HEK293 (cell line): ENCODE data around the gene DCTN1.

Source experiments
- CTCF ChIA-PET: fragments of 350-600 bp; formaldehyde crosslinking; extraction: SDS; loops from one replicate; lab custom pipeline; 2021; ENCODE audit warnings: antibody characterized with exemption; lab: Yijun Ruan, JAX
- POLR2A ChIA-PET: fragments of 300-600 bp; formaldehyde crosslinking; extraction: SDS; loops from one replicate; lab custom pipeline; 2020; ENCODE audit warnings: antibody characterized with exemption, inconsistent platforms; lab: Yijun Ruan, JAX
- H3K27ac ChIP-seq: fragments of 200-500 bp; sonication (Bioruptor generic); 2 replicates; pipeline ENCODE4 v1.5.1; 2014; ENCODE audit warnings: low read depth, low read length, control low read depth, inconsistent platforms; ENCODE audit errors: extremely low read depth
- H3K36me3 ChIP-seq, 2 experiments: fragments of 200-500 bp in 1 of 2; sonication (Bioruptor generic) in 1 of 2; 1 replicate in 1 of 2; 2 replicates in 1 of 2; pipeline ENCODE4 v1.5.1; 2014 to 2017; ENCODE audit warnings: inconsistent platforms in 2 of 2, low read length in 2 of 2; ENCODE audit not compliant: control insufficient read depth in 2 of 2, insufficient read depth in 1 of 2
- H3K4me1 ChIP-seq: fragments of 200-500 bp; sonication (Bioruptor generic); 2 replicates; pipeline ENCODE4 v1.5.1; 2014; ENCODE audit warnings: mild to moderate bottlenecking, low read length, inconsistent platforms; ENCODE audit not compliant: control insufficient read depth, insufficient read depth
- H3K4me3 ChIP-seq: 2 replicates; pipeline ENCODE4 v1.5.1; 2011; ENCODE audit warnings: low read depth, mild to moderate bottlenecking, control low read depth, low read length, moderate library complexity
- H3K9me3 ChIP-seq: fragments of 200-500 bp; sonication (Bioruptor generic); 2 replicates; pipeline ENCODE4 v1.5.1; 2014; ENCODE audit warnings: low read depth, low read length, inconsistent platforms; ENCODE audit not compliant: control insufficient read depth, insufficient read depth
- BCL11B ChIP-seq: fragments of 450-650 bp; formaldehyde crosslinking; IDR thresholded peaks from 2 replicates; pipeline ENCODE4 v1.5.1; 2016; ENCODE audit warnings: low read depth, missing biosample characterization, missing genetic modification characterization
- HOXD13 ChIP-seq: sonication (generic); formaldehyde crosslinking; IDR thresholded peaks from 2 replicates; pipeline ENCODE4 v1.8.0; 2022; ENCODE audit warnings: missing genetic modification reagents, borderline replicate concordance
- KLF9 ChIP-seq: fragments of 450-650 bp; formaldehyde crosslinking; IDR thresholded peaks from 2 replicates; pipeline ENCODE4 v1.5.1; 2016; ENCODE audit warnings: missing biosample characterization, missing genetic modification characterization, low read depth
- PRDM1 ChIP-seq: fragments of 450-650 bp; formaldehyde crosslinking; IDR thresholded peaks from 2 replicates; pipeline ENCODE4; 2016; ENCODE audit warnings: missing biosample characterization, missing genetic modification characterization
- ZBTB21 ChIP-seq: fragments of 450-650 bp; formaldehyde crosslinking; IDR thresholded peaks from 2 replicates; pipeline ENCODE4 v1.5.1; 2017; ENCODE audit warnings: missing biosample characterization, missing genetic modification characterization
- ZNF10 ChIP-seq: fragments of 450-650 bp; formaldehyde crosslinking; IDR thresholded peaks from 2 replicates; pipeline ENCODE4 v1.5.1; 2017; ENCODE audit warnings: missing biosample characterization, missing genetic modification characterization
- ZNF132 ChIP-seq: fragments of 450-650 bp; formaldehyde crosslinking; IDR thresholded peaks from 2 replicates; pipeline ENCODE4 v1.5.1; 2017; ENCODE audit warnings: missing biosample characterization, missing genetic modification characterization, borderline replicate concordance
- ZNF133 ChIP-seq: fragments of 450-650 bp; formaldehyde crosslinking; IDR thresholded peaks from 2 replicates; pipeline ENCODE4 v1.5.1; 2016; ENCODE audit warnings: missing biosample characterization, missing genetic modification characterization
- ZNF169 ChIP-seq: fragments of 450-650 bp; formaldehyde crosslinking; IDR thresholded peaks from 2 replicates; pipeline ENCODE4 v1.5.1; 2016; ENCODE audit warnings: missing biosample characterization, missing genetic modification characterization
- ZNF2 ChIP-seq: fragments of 450-650 bp; formaldehyde crosslinking; IDR thresholded peaks from 2 replicates; pipeline ENCODE4 v1.5.1; 2016; ENCODE audit warnings: missing biosample characterization, missing genetic modification characterization
- ZNF214 ChIP-seq: fragments of 450-650 bp; formaldehyde crosslinking; IDR thresholded peaks from 2 replicates; pipeline ENCODE4 v1.5.1; 2017; ENCODE audit warnings: missing biosample characterization, mild to moderate bottlenecking, missing genetic modification characterization, borderline replicate concordance
- ZNF366 ChIP-seq: fragments of 450-650 bp; formaldehyde crosslinking; conservative IDR thresholded peaks from 2 replicates; pipeline ENCODE4 v1.5.1; 2016; ENCODE audit warnings: missing biosample characterization, missing genetic modification characterization
- ZNF473 ChIP-seq: fragments of 450-650 bp; formaldehyde crosslinking; IDR thresholded peaks from 2 replicates; pipeline ENCODE4 v1.5.1; 2017; ENCODE audit warnings: missing biosample characterization, missing genetic modification characterization
- ZNF544 ChIP-seq: fragments of 450-650 bp; formaldehyde crosslinking; IDR thresholded peaks from 2 replicates; pipeline ENCODE4 v1.5.0; 2017; ENCODE audit warnings: missing biosample characterization, missing genetic modification characterization
- ZNF621 ChIP-seq: fragments of 450-650 bp; formaldehyde crosslinking; IDR thresholded peaks from 2 replicates; pipeline ENCODE4 v1.5.1; 2017; ENCODE audit warnings: missing biosample characterization, missing genetic modification characterization
- ZNF707 ChIP-seq: fragments of 450-650 bp; formaldehyde crosslinking; IDR thresholded peaks from 2 replicates; pipeline ENCODE4 v1.5.1; 2016; ENCODE audit warnings: missing biosample characterization, missing genetic modification characterization
- ZNF776 ChIP-seq: fragments of 450-650 bp; formaldehyde crosslinking; IDR thresholded peaks from 2 replicates; pipeline ENCODE4 v1.5.0; 2017; ENCODE audit warnings: missing biosample characterization, missing genetic modification characterization, borderline replicate concordance
- ZSCAN30 ChIP-seq: fragments of 450-650 bp; IDR thresholded peaks from 2 replicates; pipeline ENCODE4 v1.5.1; 2018; ENCODE audit warnings: missing biosample characterization, mild to moderate bottlenecking, missing genetic modification characterization, moderate library complexity
- TF ChIP-seq, protein P1 (sequence below): fragments of 450-650 bp; formaldehyde crosslinking; IDR thresholded peaks from 2 replicates; pipeline ENCODE4 v1.5.1; 2016; ENCODE audit warnings: missing biosample characterization, missing genetic modification characterization
- TF ChIP-seq, protein P2 (sequence below): fragments of 450-650 bp; formaldehyde crosslinking; IDR thresholded peaks from 2 replicates; pipeline ENCODE4 v1.5.1; 2016; ENCODE audit warnings: missing biosample characterization, missing genetic modification characterization, low read depth
- TF ChIP-seq, protein P3 (sequence below): fragments of 450-650 bp; formaldehyde crosslinking; IDR thresholded peaks from 2 replicates; pipeline ENCODE4 v1.5.1; 2016; ENCODE audit warnings: missing biosample characterization, missing genetic modification characterization
- TF ChIP-seq, protein P4 (sequence below): fragments of 450-650 bp; formaldehyde crosslinking; IDR thresholded peaks from 2 replicates; pipeline ENCODE4 v1.5.1; 2016; ENCODE audit warnings: missing biosample characterization, missing genetic modification characterization
- TF ChIP-seq, protein P5 (sequence below): fragments of 450-650 bp; formaldehyde crosslinking; IDR thresholded peaks from 2 replicates; pipeline ENCODE4 v1.5.1; 2016; ENCODE audit warnings: missing biosample characterization, missing genetic modification characterization

The DCTN1 gene

DNA sequence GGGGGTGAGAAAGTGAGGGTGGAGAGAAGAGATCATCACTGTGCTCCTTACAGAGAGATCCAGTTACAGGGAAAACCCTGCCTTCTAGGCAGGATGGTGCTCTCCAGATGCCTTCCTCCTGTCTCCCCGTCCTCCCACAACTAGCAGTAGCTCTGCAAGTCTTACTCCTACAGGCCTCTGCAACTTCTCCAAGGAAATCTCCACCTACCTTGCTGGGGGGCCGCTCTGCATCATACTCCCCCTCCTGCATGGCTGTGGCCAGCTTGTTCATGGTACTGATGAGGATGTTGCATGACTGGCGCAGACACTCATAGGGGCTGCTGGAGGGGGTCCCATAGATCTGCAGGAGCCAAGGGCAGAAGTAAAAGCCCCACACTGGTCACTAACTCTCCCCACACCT is 14.1 kb downstream of the DCTN1 start:
- Histone ChIP-seq H3K27ac (no peak overlapping the region), H3K36me3 (peaks cover 25 to 100% of the 10 kb centered on the region in 2 experiments), H3K4me1 (no peaks in the 10 kb centered on the region), H3K9me3 (no peaks in the 10 kb centered on the region), H3K4me3 (no peak overlapping the region)
- no peak for TF ChIP-seq ZNF132 (tag by site-specific recombination)
- TF ChIP-seq ZNF133 (tag by site-specific recombination): no peak
- no peak for TF ChIP-seq ZNF366 (tag by site-specific recombination)
- TF ChIP-seq, protein P1, sequence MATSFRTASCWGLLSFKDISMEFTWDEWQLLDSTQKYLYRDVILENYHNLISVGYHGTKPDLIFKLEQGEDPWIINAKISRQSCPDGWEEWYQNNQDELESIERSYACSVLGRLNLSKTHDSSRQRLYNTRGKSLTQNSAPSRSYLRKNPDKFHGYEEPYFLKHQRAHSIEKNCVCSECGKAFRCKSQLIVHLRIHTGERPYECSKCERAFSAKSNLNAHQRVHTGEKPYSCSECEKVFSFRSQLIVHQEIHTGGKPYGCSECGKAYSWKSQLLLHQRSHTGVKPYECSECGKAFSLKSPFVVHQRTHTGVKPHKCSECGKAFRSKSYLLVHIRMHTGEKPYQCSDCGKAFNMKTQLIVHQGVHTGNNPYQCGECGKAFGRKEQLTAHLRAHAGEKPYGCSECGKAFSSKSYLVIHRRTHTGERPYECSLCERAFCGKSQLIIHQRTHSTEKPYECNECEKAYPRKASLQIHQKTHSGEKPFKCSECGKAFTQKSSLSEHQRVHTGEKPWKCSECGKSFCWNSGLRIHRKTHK (tag by site-specific recombination): no peak
- TF ChIP-seq ZNF169 (tag by site-specific recombination): no peak
- no peak for TF ChIP-seq ZNF707
- no peak for TF ChIP-seq ZNF214 (tag by site-specific recombination)
- TF ChIP-seq, protein P2, sequence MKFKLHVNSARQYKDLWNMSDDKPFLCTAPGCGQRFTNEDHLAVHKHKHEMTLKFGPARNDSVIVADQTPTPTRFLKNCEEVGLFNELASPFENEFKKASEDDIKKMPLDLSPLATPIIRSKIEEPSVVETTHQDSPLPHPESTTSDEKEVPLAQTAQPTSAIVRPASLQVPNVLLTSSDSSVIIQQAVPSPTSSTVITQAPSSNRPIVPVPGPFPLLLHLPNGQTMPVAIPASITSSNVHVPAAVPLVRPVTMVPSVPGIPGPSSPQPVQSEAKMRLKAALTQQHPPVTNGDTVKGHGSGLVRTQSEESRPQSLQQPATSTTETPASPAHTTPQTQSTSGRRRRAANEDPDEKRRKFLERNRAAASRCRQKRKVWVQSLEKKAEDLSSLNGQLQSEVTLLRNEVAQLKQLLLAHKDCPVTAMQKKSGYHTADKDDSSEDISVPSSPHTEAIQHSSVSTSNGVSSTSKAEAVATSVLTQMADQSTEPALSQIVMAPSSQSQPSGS (tag by site-specific recombination): no peak
- no peak for TF ChIP-seq BCL11B (tag by site-specific recombination)
- no peak for TF ChIP-seq KLF9 (tag by site-specific recombination)
- TF ChIP-seq HOXD13: no peak
- TF ChIP-seq ZNF473 (tag by site-specific recombination): no peak
- ChIA-PET CTCF (no interaction called here), POLR2A (no interaction called here)

DNA sequence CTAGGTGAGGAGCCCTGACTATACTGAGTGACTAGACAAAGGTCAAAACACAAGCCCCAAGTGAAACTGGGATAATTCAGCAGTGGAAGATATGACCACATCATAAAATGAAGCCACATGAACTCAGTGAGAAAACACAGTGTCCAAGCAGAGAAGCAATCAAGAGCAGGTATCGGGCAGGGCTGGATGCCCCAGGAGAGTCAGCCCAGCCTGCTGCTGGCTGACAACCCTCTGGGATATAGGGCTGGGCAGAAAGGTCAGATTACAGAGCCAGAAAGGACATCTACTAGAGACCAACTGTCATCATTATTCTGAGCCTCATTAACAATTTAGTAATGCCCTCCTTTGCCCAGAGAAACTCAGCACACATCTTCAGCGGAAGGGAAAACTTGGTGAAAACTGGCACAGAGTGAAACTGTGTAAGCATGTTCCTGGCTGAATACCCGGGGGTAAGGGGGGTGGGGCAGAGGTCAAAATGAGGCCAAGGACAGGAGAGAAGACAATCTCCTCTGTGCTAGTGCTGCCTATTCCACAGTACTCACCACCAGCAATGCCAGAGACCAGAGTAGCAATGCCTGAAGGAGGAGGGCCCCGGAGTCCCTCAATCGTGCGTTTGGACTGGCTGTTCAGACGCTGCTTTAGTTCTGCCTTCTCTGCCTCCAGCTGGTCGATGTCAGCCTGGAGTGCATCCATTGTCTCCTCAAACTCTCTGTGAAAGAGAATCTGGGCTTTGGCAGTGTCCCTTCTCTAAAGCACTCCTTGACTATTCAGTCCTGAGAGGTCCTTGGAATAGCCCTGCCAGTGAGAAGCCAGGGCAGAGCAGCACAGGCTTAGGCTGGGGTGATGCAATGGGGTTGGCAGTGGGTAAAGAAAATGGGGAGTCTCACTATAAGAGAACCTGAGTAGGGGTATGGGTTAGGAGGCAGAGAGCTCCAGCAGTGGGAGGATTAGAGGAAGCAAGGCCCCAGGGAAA is 15.3 kb downstream of the DCTN1 start:
- CTCF ChIA-PET: no interaction called here
- Histone ChIP-seq H3K4me1 (no peaks in the 10 kb centered on the region), H3K4me3 (no peak overlapping the region), H3K27ac (no peak overlapping the region), H3K36me3 (peaks cover 22 to 100% of the 10 kb centered on the region in 2 experiments), H3K9me3 (no peaks in the 10 kb centered on the region)
- TF ChIP-seq ZNF10 (tag by site-specific recombination) (no peak), ZNF2 (tag by site-specific recombination) (no peak), PRDM1 (tag by site-specific recombination) (no peak), ZNF544 (tag by site-specific recombination) (no peak), ZSCAN30 (no peak), KLF9 (tag by site-specific recombination) (no peak), ZBTB21 (no peak), ZNF621 (tag by site-specific recombination) (no peak), ZNF132 (tag by site-specific recombination) (no peak), ZNF776 (no peak)
- TF ChIP-seq, protein P3, sequence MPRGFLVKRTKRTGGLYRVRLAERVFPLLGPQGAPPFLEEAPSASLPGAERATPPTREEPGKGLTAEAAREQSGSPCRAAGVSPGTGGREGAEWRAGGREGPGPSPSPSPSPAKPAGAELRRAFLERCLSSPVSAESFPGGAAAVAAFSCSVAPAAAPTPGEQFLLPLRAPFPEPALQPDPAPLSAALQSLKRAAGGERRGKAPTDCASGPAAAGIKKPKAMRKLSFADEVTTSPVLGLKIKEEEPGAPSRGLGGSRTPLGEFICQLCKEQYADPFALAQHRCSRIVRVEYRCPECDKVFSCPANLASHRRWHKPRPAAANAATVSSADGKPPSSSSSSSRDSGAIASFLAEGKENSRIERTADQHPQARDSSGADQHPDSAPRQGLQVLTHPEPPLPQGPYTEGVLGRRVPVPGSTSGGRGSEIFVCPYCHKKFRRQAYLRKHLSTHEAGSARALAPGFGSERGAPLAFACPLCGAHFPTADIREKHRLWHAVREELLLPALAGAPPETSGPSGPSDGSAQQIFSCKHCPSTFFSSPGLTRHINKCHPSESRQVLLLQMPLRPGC (tag by site-specific recombination): no peak
- TF ChIP-seq, protein P4, sequence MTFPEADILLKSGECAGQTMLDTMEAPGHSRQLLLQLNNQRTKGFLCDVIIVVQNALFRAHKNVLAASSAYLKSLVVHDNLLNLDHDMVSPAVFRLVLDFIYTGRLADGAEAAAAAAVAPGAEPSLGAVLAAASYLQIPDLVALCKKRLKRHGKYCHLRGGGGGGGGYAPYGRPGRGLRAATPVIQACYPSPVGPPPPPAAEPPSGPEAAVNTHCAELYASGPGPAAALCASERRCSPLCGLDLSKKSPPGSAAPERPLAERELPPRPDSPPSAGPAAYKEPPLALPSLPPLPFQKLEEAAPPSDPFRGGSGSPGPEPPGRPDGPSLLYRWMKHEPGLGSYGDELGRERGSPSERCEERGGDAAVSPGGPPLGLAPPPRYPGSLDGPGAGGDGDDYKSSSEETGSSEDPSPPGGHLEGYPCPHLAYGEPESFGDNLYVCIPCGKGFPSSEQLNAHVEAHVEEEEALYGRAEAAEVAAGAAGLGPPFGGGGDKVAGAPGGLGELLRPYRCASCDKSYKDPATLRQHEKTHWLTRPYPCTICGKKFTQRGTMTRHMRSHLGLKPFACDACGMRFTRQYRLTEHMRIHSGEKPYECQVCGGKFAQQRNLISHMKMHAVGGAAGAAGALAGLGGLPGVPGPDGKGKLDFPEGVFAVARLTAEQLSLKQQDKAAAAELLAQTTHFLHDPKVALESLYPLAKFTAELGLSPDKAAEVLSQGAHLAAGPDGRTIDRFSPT (tag by site-specific recombination): no peak
- TF ChIP-seq, protein P5, sequence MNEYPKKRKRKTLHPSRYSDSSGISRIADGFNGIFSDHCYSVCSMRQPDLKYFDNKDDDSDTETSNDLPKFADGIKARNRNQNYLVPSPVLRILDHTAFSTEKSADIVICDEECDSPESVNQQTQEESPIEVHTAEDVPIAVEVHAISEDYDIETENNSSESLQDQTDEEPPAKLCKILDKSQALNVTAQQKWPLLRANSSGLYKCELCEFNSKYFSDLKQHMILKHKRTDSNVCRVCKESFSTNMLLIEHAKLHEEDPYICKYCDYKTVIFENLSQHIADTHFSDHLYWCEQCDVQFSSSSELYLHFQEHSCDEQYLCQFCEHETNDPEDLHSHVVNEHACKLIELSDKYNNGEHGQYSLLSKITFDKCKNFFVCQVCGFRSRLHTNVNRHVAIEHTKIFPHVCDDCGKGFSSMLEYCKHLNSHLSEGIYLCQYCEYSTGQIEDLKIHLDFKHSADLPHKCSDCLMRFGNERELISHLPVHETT (tag by site-specific recombination): no peak
- POLR2A ChIA-PET: interaction anchor here (0.6 to 1.0 kb wide), 2 partner anchors 27 to 542 kb away, joined by 3 read pairs; no protein-coding TSS in a partner anchor
